ENCODE measurements around the gene FIS1.

The FIS1 gene

DNA sequence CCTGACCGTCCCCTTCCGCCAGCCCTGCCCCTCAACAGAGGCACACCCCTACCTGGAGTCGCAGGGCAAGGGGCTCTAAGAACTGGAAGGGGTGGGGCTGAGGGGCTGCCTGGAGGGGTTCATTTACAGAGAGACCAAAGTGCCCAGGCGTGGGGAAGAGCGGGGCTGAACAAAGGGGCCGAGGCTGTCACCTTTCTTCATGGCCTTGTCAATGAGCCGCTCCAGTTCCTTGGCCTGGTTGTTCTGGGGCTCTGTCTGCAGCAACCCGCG, 5.0 kb downstream of the FIS1 start:
- no peaks in the 10 kb centered on the region for H3K9me2 ChIP-seq (replicated peaks; ENCODE audit: control insufficient read depth, low read length)
- H3K4me3 ChIP-seq (ENCODE audit: low read length) = no peak overlapping the region
- H3K4me1 ChIP-seq (ENCODE audit: control insufficient read depth, low read length) = peaks cover 9% of the 10 kb centered on the region
- H3K27ac ChIP-seq (ENCODE audit: low read depth, low read length) = no peak overlapping the region
- no peaks in the 10 kb centered on the region for H3F3A ChIP-seq (ENCODE audit: control insufficient read depth, insufficient read depth)
- no peaks in the 10 kb centered on the region for H3K9me3 ChIP-seq (ENCODE audit: control insufficient read depth, insufficient read depth, low read length)
- H3K36me3 ChIP-seq (ENCODE audit: control insufficient read depth, low read length) = peaks cover 66% of the 10 kb centered on the region
- no peak overlapping the region for H3K4me2 ChIP-seq (ENCODE audit: low read length)
- H3K27me3 ChIP-seq (ENCODE audit: control insufficient read depth, low read length) = no peaks in the 10 kb centered on the region
- peaks cover 37% of the 10 kb centered on the region for H3K79me2 ChIP-seq (ENCODE audit: control insufficient read depth, low read length)
- H4K20me1 ChIP-seq (ENCODE audit: control insufficient read depth, insufficient read depth, low read depth, low read length) = peaks cover 9% of the 10 kb centered on the region; the same call in 1 of the 2 replicates
- no peak for TF ChIP-seq EZH2phosphoT487 (IDR thresholded peaks at IDR 0.05; ENCODE audit: borderline replicate concordance, low read length)
- TF ChIP-seq, protein P1, sequence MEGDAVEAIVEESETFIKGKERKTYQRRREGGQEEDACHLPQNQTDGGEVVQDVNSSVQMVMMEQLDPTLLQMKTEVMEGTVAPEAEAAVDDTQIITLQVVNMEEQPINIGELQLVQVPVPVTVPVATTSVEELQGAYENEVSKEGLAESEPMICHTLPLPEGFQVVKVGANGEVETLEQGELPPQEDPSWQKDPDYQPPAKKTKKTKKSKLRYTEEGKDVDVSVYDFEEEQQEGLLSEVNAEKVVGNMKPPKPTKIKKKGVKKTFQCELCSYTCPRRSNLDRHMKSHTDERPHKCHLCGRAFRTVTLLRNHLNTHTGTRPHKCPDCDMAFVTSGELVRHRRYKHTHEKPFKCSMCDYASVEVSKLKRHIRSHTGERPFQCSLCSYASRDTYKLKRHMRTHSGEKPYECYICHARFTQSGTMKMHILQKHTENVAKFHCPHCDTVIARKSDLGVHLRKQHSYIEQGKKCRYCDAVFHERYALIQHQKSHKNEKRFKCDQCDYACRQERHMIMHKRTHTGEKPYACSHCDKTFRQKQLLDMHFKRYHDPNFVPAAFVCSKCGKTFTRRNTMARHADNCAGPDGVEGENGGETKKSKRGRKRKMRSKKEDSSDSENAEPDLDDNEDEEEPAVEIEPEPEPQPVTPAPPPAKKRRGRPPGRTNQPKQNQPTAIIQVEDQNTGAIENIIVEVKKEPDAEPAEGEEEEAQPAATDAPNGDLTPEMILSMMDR (IDR thresholded peaks at IDR 0.05; ENCODE audit: low read depth, low read length, poor library complexity, severe bottlenecking) = no peak

DNA sequence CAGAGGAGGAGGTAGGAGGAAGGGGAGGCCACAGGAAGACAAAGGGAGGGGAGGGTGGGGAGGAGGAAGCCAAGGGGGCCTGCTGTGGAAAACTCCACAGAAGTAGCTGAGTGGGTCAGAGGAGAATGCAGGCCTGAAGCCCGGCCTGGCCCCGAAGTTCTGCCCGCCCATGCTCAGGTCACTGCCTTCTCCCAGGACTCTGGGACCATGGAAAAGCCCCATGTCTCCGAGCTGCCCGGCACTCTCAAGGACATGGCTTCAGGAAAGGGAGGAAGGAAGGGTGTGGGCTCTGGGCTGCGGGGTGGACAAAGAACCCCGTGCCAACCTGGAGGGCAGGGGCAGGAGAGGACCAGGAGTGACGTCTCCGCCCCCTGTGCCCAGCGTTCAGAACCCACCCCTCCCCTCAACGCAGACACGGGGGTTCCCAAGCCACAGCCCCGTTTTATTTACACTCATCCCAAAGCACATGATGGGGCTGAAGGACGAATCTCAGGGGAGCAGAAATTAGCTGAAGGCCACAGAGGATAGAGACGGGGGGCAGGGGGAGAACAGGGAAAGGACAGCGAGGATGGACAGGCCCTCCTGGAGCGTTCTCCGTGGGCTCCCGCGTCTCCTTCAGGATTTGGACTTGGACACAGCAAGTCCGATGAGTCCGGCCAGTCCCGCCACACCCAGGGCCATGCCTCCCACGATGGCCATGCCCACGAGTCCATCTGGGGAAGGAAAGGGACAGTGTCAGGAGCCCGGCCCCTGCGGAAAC, 5.5 kb downstream of the FIS1 start:
- H3K27ac ChIP-seq (ENCODE audit: low read depth, low read length) = no peak overlapping the region
- no peaks in the 10 kb centered on the region for H3F3A ChIP-seq (ENCODE audit: control insufficient read depth, insufficient read depth)
- H4K20me1 ChIP-seq (ENCODE audit: control insufficient read depth, insufficient read depth, low read depth, low read length) = peaks cover 11% of the 10 kb centered on the region; the same call in 1 of the 2 replicates
- H3K4me2 ChIP-seq (ENCODE audit: low read length) = no peak overlapping the region
- peaks cover 33% of the 10 kb centered on the region for H3K79me2 ChIP-seq (ENCODE audit: control insufficient read depth, low read length)
- no peak for TF ChIP-seq EZH2phosphoT487 (IDR thresholded peaks at IDR 0.05; ENCODE audit: borderline replicate concordance, low read length)
- no peaks in the 10 kb centered on the region for H3K9me2 ChIP-seq (replicated peaks; ENCODE audit: control insufficient read depth, low read length)
- H3K4me1 ChIP-seq (ENCODE audit: control insufficient read depth, low read length) = peaks cover 9% of the 10 kb centered on the region
- peaks cover 65% of the 10 kb centered on the region for H3K36me3 ChIP-seq (ENCODE audit: control insufficient read depth, low read length)
- no peaks in the 10 kb centered on the region for H3K9me3 ChIP-seq (ENCODE audit: control insufficient read depth, insufficient read depth, low read length)
- H3K4me3 ChIP-seq (ENCODE audit: low read length) = no peak overlapping the region
- H3K27me3 ChIP-seq (ENCODE audit: control insufficient read depth, low read length) = no peaks in the 10 kb centered on the region

DNA sequence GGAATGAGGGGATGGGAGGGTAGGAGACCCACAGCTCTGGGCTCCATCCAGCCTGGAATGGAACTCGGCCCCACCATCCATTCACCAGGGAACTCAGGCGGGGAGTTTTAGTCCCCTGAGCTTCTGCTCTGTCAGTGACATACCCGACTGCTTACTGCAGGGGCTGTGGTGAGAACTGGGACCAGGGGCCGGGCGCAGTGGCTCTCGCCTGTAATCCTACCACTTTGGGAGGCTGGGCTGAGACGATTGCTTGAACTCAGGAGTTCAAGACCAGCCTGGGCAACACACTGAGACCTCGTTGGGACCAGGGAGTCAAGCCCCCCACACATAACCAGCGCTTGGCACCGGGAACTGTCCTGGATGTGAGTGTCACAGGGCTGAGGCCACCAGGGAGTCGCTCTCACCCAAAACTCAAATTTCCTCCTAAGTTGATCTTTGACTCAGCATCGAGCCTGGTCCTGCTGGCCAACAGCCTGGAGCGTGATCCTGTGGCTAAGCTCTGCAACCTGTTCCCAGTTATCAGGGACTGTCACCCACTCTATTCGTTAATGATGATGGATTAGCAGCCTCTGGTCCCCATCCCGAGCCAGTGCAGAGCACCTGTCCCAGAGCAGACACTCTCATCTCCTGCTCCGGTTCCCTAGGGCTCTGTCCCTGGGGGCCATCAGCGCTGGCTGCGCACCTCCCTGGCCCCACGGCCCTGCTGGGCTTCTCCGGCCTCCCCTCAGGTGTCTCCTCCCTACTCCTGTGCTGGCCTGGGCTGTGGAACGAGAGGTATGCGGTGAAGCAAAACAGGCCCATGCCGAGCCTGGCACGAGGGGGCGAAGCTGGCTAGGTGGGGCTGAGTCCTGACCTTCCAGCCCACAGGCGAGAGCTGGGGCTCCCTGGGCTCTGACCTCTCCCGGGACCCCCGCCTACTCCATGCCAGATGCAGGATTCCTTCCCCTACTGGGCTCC, 6.4 kb downstream of the FIS1 start:
- H3K9me2 ChIP-seq (replicated peaks; ENCODE audit: control insufficient read depth, low read length) = no peaks in the 10 kb centered on the region
- H3F3A ChIP-seq (ENCODE audit: control insufficient read depth, insufficient read depth) = no peaks in the 10 kb centered on the region
- H3K36me3 ChIP-seq (ENCODE audit: control insufficient read depth, low read length) = peaks cover 60% of the 10 kb centered on the region
- peaks cover 24% of the 10 kb centered on the region for H3K79me2 ChIP-seq (ENCODE audit: control insufficient read depth, low read length)
- no peak overlapping the region for H3K4me3 ChIP-seq (ENCODE audit: low read length)
- no peaks in the 10 kb centered on the region for H3K9me3 ChIP-seq (ENCODE audit: control insufficient read depth, insufficient read depth, low read length)
- TF ChIP-seq, protein P1 (IDR thresholded peaks at IDR 0.05; ENCODE audit: low read depth, low read length, poor library complexity, severe bottlenecking) = no peak
- no peak for TF ChIP-seq EZH2phosphoT487 (IDR thresholded peaks at IDR 0.05; ENCODE audit: borderline replicate concordance, low read length)
- no peak overlapping the region for H3K4me2 ChIP-seq (ENCODE audit: low read length)
- H4K20me1 ChIP-seq (ENCODE audit: control insufficient read depth, insufficient read depth, low read depth, low read length) = peaks cover 5% of the 10 kb centered on the region; the same call in 1 of the 2 replicates
- H3K4me1 ChIP-seq (ENCODE audit: control insufficient read depth, low read length) = peaks cover 3% of the 10 kb centered on the region
- H3K27me3 ChIP-seq (ENCODE audit: control insufficient read depth, low read length) = no peaks in the 10 kb centered on the region
- no peak overlapping the region for H3K27ac ChIP-seq (ENCODE audit: low read depth, low read length)
